DMS53 (cell line): ENCODE data around the gene RBMS1.

ENCODE experiments used
- DNase-seq: peaks from one replicate; lab custom pipeline; 2025; lab: John Stamatoyannopoulos, UW

Gene RBMS1

DNA sequence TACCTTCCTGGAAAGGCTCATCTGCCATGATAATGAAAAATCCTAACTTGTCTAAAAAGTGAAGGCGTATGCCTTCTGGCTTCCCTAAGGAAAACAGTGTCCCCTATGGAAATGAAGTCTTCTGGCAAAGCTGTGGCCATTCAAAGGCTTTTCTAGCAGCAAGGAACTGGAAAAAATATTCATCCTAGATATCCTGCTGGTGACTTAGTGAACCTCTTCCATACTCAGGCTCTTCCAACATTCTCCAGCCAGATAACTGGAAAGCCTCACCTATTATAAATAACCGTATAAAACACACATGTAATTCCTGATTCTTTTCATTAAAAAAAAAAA is 84.7 kb downstream of the RBMS1 start:
- peak; percentile 24 for DNase-seq

DNA sequence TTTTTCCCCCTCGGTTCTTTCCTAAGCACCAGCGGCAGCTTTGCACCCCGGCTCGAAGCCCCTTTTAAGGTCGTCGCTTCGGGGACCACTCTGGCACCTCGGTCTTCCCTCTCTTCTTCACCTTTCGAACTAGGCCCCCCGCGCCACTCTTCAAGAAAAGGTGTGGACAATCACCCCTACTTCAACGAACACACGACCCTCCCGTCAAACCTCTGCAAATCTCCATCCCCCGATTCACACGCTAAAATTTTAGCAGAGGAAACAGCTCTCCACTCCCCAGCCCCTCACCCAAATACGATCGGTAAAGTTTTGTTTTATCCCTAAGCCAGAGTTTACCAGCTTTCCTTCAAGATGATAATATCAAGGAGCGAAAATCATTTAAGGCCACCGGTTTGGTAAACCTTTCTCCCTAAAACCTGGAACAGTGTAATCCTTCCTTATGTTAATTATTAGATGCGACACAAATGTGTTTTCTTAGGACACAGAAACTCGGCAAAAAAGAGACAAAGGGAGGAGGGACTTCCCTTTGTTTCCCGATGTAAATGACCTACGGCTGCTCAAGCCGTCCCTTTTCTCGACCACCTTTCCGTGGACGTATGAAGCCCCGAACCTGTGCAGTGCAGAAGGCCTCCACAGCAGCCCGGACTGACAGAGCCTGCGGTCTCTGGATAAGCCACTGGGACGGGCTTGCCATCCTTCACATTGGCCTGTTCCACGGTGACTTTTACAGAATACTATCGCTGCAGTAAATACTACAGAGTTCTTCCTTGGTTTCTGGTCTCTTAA is 85.2 kb downstream of the RBMS1 start:
- peak; percentile 33 for DNase-seq

DNA sequence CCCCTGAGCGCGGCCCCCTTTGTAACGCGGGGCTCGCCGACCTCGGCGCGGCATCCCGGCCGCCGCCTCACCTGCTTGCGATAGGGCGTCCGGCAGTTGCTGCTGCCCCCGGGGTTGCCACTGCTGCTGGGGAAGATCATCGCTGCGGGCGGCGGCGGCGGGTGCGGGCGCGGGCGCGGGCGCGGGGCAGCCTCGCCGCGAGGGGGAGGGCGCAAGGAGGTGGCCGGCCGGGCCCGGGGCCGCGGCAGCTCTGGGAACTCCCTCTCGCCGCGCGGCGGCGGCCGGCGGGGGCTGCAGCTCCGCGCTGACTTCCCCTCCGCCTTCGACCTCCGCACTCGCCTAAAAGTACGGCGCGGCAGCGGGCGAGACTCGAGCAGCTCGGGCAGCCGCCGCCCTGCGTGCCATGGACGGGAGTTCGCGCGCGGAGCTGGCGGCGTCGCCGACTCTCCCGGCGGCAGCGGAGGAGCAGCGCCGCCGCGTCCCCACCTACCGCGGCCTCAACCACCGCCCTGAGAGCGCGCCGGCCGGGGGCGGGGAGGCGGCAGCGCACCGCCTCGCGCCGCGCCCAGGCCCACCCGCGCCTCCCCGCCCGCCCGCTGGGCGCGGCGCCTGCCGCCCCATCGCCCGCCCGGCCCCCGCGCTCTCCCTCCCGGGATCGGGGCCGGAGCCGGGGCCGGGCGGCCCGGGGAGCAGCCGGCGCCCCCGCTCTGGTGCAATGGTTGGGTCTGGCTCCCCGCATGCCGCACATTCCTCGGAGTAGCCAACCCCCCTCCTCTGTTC is 86.0 kb downstream of the RBMS1 start:
- DNase-seq: peak; percentile 82

DNA sequence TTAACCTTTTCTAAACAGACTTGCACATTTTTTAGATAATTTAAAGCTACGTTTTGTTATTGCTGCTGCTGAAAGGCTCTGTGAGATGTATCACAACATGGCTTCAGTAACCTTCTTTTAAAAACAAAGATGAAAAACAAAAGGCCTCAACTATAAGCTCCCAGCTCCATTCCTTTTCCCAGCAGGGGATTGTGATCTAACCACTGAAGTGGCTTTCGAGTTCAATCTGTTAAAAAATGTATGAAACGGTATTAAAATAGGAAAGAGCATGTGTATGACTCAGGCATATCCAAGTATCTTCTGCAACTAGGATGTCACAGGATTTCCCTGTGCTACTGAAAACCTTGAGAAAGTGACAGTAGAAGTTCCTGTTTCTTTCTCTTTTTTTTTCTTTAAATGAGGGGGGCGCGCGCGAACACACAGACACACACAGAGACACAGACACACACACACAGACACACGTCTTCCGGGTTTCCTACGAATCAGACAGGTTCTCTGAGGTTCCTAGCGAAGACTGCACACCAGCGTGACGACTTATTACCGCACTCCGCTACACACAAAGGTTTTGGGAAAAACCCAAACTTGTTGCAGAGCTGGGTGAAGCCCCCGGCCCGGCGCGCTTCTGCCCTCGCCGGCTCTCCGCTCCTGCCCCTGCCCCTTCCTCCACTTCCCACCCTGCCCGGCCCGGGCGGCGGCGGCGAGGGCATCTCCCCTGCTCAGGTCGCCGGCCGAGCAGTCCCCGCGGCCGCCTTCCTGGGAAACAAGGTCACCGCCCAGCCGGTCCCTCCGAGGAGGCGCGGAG is 86.8 kb downstream of the RBMS1 start:
- peak; percentile 81 for DNase-seq

DNA sequence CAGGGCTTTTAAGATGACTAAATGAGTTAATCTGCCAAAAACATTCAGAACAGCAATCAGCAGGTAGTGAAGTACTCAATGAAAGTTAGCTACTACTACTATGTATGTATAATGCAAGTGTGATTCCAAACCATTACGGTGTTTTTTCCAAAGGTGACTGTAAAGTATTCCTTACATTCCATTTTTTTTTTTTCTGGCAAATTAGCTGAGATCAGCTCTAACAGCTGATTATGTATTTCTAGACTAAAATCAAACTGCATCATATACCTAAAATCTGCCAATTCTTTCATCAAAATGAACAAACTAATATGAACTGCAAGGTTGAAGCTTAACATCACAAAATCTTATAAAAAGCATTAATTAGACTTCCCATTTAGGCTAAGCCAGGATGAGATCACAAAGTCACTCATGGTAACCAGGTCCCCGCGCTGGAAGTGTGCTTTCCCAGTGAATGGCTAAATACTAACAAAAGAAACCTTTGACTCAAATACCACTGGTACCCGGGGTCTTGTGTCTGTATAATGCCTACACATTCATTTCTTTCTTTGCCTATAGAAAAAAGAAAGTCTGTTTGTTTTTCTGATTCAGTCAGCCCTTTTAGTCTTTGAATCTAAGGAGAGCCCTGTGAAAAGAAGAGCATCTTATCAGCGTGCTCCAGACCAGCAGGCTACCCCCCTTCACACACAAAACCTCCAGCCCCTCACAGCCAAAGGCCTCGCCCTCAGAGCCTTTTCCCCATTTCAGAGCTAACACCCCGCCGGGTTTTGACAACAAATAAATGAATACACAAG is 88.3 kb downstream of the RBMS1 start:
- no peak for DNase-seq

DNA sequence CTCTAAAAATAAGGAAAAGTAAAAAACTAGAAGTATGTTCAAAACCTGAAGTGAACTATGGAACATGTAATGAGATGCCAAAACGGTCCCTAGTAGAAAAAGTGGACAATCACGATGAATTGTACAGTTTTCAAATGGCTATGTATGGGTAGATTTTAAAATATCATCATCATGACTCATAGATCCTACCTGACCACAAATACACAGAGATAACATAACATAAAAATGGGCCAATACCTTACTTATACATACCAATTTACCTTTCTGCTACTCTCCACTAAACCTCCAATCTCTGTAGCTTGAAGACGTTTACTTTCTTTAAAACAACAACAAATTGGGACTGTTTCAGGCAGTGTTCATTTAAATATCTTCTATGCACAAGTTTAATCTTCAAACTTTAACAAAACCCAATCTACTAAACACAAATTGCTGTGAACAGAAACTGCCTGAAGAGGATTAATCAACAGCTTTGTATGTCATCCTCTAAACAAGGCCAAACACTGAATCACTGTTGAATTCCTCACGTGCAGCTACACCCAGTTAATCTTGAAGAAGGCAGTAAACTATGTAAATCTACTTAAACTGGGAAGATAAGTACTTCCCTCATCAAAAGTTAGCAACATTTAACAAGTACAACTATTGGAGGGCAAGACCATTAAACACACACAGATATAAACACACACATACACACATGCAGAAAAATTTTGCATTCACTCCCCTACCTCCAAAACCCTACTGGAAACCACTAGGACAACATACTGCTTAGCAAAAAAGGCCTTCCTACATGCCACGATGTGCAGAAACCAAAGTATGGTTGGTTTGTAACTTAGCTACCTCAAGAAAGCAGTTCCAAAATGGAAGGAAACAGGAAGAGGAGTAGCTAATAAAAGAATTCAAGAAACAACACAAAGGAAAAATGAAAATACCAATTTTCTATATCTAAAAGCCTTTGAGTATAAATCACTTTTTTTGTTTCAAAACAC is 90.3 kb downstream of the RBMS1 start:
- DNase-seq: peak; percentile 42

DNA sequence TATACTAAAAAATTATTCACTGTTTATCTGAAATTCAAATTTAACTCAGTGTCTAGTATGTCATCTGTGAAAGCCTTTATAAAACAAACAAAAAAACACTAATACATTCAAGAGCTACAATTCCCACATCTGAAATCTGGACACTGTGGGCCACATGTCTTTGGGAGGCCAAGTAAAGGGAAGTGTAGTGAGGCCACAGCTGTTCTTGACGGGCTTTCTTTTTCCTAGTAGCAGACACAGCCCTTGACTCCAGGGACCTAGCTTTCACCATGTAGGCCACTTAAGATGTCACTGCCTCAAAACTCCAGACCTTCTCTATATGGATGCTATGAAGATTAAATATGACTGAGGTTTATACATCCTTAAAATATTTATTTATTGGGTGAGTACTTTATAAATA is 91.1 kb downstream of the RBMS1 start:
- DNase-seq: no peak

DNA sequence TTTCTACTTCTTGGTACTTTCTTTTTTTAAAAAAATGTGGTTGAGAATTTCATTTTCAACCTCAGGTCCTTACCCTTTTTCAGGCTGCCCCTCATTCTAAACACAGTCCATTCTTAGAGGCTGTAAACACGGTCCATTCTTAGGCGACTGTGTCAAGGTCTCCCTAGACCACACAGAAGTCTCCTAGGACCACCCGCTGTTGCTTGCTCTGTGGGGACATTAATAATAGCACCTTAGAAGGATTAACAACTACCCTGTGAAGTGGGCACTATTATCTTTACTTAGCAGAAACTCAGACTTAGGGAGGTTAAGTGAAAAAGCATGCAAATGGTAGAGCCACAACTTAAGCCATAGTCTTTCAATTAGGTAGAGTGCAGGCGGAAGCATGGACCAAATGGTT is 91.7 kb downstream of the RBMS1 start:
- no peak for DNase-seq

DNA sequence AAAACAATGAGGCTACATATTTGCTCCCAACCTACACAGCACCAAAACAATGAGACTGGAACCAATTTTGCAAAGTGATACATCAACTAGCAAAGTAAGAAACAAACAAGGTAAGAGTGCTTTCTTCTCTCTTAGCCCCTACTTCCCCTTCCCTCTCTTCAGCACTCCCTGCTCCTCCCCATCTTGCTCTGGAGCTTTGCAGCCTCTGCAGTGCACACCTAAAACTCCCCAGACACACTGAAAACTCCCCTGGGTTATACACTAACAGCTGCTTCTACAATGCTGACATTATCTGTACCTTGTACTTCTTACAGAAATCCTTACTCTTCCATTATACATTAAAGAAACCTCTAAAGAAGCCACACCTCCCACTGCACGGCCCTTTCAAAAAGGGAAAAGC is 93.7 kb downstream of the RBMS1 start:
- no peak for DNase-seq

DNA sequence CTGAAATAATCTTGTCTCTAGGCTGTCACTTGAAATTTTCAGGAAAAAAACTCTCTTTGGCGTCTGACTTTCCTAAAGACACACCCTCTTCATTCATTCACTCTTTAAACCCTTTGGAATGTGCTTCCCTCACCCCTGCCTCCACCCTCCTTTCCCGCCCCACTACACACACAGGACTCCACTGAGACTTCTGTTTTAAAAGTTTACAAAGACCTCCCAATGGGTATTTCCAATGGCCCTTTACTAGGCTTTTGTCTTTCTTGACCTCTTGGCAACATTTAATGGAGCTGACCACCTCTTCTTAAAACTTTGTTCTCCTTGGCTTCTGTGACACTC is 96.1 kb downstream of the RBMS1 start:
- DNase-seq: no peak

DNA sequence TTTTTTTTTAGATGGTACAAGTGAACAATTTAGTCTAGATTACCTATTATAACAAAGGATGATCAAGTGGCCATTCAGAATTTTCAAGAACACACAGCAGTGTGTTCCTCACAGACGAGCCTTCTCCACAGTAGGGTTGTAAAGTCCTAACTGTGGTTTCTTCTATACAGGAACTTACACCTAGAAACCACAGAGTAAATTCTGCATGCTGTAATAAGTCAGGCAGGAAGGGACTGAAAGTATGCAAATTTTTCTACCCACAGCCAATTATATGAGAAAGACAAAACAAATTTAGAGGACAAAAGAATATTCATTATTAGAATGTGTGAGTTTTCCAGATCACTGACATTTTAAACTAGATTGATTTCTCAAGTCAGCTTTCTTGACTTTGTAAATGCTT is 99.5 kb downstream of the RBMS1 start:
- no peak for DNase-seq

DNA sequence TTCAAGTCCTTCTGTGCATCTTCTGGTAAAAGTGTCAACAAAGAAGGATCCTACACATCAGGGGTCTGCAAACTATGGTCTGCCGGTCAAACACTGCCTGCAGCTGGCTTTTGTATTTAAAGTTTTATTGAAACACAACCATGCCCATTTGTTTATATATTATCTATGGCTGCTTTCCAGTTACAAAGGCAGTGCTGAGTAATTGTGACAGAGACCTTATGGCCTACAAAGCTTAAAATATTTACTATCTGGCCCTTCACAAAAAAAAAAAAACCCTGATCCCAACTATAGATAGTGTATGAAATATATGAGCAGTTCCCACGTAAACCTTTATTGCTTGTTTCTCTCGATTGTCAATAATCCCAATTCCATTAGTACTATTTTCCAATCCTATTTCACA is 101.4 kb downstream of the RBMS1 start:
- DNase-seq: no peak

DNA sequence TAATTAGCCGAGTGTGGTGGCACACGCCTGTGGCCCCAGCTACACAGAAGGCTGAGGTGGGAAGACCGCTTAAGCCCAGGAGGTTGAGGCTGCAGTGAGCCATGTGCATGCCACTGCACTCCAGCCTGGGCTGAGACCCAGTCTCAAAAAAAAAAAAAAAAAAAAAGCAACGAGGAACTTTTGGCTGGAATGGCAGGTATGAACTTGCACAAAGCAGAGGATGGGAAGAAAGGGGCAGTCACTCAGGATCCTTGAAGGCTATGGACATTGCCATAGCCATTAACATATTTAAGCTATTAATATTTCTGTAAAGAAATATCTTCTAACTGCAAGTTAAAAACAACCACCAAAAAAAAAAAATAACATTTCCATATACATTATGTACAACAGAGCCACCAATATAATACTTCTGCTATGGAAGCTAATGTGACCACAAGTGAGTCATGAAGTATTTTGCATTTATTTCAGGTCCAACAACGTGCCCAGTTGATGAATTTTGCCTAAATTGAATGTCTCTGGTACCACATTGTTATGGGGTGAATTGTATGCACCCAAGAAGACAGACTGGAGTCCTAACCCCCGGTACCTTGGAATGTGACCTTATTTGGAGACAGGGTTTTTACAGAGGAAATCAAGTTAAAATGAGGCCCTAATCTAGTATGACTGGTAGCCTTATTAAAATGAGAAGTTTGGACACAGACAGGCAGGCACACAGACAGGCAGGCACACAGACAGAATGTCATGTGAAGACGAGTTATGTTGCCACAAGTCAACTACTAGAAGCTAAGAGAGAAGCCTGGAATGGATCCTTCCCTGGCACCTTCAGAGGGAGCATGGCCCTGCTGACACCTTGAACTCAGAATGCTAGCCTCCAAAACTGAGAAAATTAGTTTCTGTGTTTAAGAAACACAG is 102.8 kb downstream of the RBMS1 start:
- no peak for DNase-seq

DNA sequence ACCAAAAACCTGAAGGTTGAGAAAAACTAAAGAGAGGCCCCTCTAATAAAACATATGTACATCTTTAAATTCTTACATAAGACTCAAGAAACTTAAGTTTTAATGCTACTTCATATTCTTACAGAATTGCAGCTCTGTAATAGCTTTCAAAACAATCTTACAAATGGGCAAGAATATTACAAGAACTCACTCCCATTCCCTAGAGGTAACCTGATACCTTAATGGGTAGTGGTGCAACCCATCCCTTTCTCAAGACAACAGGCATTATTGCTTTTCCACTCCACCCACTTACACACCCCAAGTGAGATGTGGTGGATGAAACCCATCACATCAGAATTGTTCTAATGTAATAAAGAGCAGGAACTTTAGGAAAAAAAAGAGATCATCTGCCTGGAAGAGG is 103.7 kb downstream of the RBMS1 start:
- no peak for DNase-seq

DNA sequence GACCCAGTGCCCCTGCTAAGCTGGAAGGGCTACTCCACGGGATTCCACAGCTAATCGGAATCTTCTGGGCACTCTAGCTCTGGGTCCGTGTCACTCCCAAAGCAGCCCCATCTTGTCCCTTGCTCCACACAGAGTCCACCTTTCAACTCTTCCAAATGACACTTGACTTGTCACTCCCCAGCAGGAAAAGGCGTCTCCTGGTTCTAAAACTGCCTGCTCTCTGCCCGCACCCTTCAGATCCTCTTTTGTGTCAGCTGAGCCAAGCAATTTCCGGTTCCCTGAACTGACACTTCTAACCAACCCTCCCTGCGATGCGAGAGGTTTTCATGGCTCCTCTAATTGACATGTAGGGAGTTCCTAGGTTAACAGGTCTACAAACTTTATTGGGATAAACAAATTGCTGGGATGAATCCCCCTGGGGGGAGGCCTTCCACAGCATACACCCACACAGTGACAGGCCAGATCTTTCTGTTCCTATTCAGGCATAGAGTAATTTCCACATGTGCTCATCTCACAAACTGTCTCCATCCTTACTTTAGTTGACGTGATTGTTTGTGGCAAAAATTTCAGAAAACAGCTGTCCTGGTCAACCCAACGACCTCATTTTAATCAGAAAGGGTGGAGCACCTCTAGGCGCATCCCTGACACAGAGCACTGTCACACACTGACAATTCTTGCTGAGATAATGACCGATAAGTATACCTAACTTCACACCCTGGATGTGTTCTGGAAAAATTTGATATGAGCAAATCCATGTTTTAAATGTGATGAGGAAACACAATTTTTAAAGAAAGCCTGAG is 104.9 kb downstream of the RBMS1 start:
- DNase-seq: no peak

DNA sequence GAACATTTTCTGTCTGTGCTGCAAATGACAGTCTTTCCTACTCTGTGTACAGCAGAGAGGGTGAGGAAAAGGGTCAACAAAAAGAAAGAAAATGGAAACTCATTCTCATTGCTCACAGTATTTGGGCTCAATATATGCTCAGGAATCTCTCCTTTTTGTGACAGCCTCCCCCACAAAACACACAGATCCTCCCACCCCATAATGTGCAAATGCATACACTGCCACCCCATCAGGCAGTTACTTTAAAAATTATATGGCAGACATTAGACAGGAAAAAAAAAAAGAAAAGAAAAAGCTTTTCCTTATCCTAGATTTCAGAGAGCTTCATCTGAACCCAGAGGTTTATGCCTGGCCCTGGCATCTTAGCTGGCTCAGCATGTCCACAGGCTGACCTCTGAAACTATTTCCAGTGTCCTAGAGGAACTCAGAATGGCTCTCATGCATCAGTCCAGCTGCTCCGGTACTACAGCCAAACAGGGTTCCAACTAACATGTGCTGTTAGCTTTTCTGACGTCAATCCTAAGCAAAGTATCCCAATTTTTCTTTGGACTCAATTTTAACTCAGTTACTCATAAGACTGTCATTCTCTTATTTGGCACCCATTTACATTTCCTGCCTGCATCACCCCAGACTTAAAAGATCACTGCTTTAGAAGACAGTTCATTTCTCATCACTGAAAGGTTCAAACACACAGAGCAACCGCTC is 105.9 kb downstream of the RBMS1 start:
- no peak for DNase-seq

DNA sequence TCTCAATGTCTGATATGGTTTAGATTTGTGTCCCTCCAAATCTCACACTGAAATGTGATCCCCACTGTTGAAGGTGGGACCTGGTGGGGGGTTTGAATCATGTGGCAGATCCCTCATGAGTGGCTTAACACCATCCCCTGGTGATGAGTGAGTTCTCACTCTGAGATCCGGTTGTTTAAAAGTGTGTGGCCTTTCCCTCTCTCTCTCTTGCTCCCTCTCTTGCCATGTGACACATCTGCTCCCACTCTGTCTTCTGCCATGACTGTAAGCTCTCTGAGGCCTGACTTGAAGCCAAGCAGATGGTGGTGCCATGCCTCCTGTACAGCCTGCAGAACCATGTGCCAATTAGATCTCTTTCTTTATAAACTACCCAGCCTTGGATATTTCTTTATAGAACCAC is 108.8 kb downstream of the RBMS1 start:
- no peak for DNase-seq

DNA sequence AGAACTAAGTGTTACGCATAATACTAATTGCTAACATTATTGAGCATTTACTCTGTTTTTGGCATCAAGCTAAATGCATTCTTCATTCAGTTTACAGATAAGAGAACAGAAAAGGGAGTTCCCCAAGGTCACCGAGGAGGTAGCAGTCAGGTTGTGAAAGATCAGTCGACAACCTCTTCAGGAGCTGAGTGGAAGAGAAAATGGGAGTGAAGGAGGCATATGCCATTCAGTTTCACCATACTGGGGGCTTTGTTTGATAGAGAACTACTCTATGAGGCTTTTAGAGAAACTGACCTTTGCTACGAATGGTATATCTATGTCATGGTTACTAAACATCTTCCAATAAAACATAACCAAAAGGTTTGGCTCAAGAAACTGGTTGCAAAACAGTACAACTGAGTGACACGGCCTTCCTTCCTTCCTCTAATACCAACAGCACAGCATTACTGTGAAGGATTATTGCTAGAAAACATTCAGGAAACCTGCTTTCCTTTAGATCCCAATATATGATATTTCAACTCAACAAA is 112.1 kb downstream of the RBMS1 start:
- no peak for DNase-seq
